ENCODE measurements around the gene COTL1.

COTL1 gene

DNA sequence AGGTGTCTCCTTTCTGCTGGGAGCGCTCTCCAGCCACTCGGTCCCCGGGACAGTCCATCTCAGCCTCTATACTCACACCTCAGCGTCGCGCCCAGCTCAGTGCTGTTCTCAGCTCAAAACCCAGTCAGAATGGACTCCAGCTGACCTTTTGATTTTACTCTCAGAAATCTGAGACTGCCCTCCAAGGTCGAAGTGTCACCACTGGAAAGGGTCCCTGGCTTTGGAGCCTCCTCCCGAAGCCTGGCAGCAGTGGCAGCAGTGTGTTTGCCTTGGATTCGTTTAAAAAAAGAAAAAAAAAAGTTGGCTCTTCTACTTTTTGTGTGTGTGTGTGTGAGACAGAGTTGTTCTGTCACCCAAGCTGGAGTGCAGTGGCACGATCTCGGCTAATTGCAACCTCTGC, 40.8 kb upstream of the COTL1 start:
- Histone ChIP-seq H3K79me2 (ENCODE audit: insufficient read depth, low read depth) (no peaks in the 10 kb centered on the region), H3K36me3 (ENCODE audit: insufficient read depth) (no peaks in the 10 kb centered on the region; the same call in 1 of the 2 replicates), H3K27ac (no peak overlapping the region), H2AFZ (ENCODE audit: low read depth) (no peak overlapping the region), H3K27me3 (ENCODE audit: insufficient read depth, low read depth) (no peaks in the 10 kb centered on the region), H3K9ac (no peak overlapping the region), H3K4me1 (ENCODE audit: low read depth, poor library complexity, severe bottlenecking) (no peaks in the 10 kb centered on the region), H4K20me1 (ENCODE audit: insufficient read depth) (no peaks in the 10 kb centered on the region), H3K4me3 (IDR thresholded peaks at IDR 0.05; ENCODE audit: insufficient read depth, low read depth, low read length) (no peak overlapping the region), H3K4me2 (no peak overlapping the region)
- TF ChIP-seq, protein P1, sequence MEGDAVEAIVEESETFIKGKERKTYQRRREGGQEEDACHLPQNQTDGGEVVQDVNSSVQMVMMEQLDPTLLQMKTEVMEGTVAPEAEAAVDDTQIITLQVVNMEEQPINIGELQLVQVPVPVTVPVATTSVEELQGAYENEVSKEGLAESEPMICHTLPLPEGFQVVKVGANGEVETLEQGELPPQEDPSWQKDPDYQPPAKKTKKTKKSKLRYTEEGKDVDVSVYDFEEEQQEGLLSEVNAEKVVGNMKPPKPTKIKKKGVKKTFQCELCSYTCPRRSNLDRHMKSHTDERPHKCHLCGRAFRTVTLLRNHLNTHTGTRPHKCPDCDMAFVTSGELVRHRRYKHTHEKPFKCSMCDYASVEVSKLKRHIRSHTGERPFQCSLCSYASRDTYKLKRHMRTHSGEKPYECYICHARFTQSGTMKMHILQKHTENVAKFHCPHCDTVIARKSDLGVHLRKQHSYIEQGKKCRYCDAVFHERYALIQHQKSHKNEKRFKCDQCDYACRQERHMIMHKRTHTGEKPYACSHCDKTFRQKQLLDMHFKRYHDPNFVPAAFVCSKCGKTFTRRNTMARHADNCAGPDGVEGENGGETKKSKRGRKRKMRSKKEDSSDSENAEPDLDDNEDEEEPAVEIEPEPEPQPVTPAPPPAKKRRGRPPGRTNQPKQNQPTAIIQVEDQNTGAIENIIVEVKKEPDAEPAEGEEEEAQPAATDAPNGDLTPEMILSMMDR (conservative IDR thresholded peaks at IDR 0.05; ENCODE audit: low read depth, low read length): no peak

DNA sequence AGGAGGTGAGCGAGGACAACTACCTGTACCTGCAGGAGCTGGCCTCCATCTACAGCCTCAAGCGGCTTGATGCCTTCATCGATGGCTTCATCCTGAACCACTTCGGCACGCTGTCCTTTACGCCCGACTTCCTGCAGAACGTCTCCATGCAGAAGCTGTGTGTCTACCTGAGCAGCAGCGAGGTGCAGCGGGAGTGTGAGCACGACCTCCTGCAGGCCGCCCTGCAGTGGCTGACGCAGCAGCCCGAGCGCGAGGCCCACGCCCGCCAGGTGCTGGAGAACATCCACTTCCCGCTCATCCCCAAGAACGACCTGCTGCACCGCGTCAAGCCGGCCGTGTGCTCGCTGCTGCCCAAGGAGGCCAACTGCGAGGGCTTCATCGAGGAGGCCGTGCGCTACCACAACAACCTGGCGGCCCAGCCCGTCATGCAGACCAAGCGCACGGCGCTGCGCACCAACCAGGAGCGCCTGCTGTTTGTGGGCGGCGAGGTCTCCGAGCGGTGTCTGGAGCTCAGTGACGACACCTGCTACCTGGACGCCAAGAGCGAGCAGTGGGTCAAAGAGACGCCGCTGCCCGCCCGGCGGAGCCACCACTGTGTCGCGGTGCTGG, 39.5 kb upstream of the COTL1 start:
- H3K36me3 ChIP-seq (ENCODE audit: insufficient read depth): no peaks in the 10 kb centered on the region
- TF ChIP-seq, protein P1 (conservative IDR thresholded peaks at IDR 0.05; ENCODE audit: low read depth, low read length): no peak
- H3K27me3 ChIP-seq (ENCODE audit: insufficient read depth, low read depth): no peaks in the 10 kb centered on the region
- H4K20me1 ChIP-seq (ENCODE audit: insufficient read depth): no peaks in the 10 kb centered on the region
- no peak overlapping the region for H3K27ac ChIP-seq
- no peaks in the 10 kb centered on the region for H3K4me1 ChIP-seq (ENCODE audit: low read depth, poor library complexity, severe bottlenecking)
- no peaks in the 10 kb centered on the region for H3K79me2 ChIP-seq (ENCODE audit: insufficient read depth, low read depth)
- H3K9ac ChIP-seq: no peak overlapping the region
- H3K4me2 ChIP-seq: no peak overlapping the region
- H3K4me3 ChIP-seq (IDR thresholded peaks at IDR 0.05; ENCODE audit: insufficient read depth, low read depth, low read length): no peak overlapping the region
- no peak overlapping the region for H2AFZ ChIP-seq (ENCODE audit: low read depth)

DNA sequence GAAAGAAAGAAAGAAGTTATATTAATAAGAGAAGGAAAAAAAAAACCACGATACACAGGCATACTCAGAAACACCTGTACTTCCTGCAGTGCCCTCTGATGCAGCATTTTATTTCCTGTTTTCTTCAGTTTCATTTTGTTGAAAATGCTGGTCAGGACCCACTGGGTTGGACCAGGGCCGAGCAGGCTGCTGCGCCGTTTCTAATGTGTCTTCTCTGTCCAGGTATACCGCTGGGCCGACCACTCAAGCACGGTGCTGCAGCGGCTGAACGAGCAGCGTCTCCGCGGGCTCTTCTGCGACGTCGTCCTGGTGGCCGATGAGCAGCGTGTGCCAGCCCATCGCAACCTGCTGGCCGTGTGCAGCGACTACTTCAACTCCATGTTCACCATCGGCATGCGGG, 38.8 kb upstream of the COTL1 start:
- H4K20me1 ChIP-seq (ENCODE audit: insufficient read depth): no peaks in the 10 kb centered on the region
- no peak overlapping the region for H3K9ac ChIP-seq
- H3K4me3 ChIP-seq (IDR thresholded peaks at IDR 0.05; ENCODE audit: insufficient read depth, low read depth, low read length): no peak overlapping the region
- TF ChIP-seq, protein P1 (conservative IDR thresholded peaks at IDR 0.05; ENCODE audit: low read depth, low read length): no peak
- no peaks in the 10 kb centered on the region for H3K36me3 ChIP-seq (ENCODE audit: insufficient read depth)
- H3K27ac ChIP-seq: no peak overlapping the region
- no peaks in the 10 kb centered on the region for H3K79me2 ChIP-seq (ENCODE audit: insufficient read depth, low read depth)
- H3K4me1 ChIP-seq (ENCODE audit: low read depth, poor library complexity, severe bottlenecking): no peaks in the 10 kb centered on the region
- no peak overlapping the region for H2AFZ ChIP-seq (ENCODE audit: low read depth)
- no peaks in the 10 kb centered on the region for H3K27me3 ChIP-seq (ENCODE audit: insufficient read depth, low read depth)
- H3K4me2 ChIP-seq: no peak overlapping the region

DNA sequence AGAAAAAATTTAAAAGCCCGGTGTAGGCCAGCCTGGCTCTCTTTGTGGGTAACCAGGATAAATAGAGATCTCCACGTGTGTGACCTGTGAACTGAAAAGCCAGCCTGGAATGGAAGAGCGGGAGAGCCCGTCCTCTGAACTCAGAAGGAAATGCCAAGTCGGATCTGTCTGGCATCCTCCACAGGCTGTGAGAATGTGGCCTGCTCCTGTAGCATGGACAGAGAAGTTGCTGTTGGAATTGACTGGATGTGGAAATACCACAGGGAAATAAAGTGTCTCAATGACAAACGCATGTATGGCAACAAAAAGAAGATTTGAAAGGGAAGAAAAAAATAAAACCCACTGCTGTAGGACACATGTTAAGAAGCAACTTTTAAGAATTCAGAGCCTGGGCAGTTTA, 37.1 kb upstream of the COTL1 start:
- no peak overlapping the region for H3K4me2 ChIP-seq
- no peaks in the 10 kb centered on the region for H3K79me2 ChIP-seq (ENCODE audit: insufficient read depth, low read depth)
- H3K36me3 ChIP-seq (ENCODE audit: insufficient read depth): no peaks in the 10 kb centered on the region
- H3K4me3 ChIP-seq (IDR thresholded peaks at IDR 0.05; ENCODE audit: insufficient read depth, low read depth, low read length): no peak overlapping the region
- H3K27ac ChIP-seq: no peak overlapping the region
- H3K9ac ChIP-seq: no peak overlapping the region
- H2AFZ ChIP-seq (ENCODE audit: low read depth): no peak overlapping the region
- H3K27me3 ChIP-seq (ENCODE audit: insufficient read depth, low read depth): no peaks in the 10 kb centered on the region
- no peaks in the 10 kb centered on the region for H4K20me1 ChIP-seq (ENCODE audit: insufficient read depth)
- TF ChIP-seq, protein P1 (conservative IDR thresholded peaks at IDR 0.05; ENCODE audit: low read depth, low read length): no peak
- no peaks in the 10 kb centered on the region for H3K4me1 ChIP-seq (ENCODE audit: low read depth, poor library complexity, severe bottlenecking)
